ENCODE measurements around the gene RASA2.

DNA sequence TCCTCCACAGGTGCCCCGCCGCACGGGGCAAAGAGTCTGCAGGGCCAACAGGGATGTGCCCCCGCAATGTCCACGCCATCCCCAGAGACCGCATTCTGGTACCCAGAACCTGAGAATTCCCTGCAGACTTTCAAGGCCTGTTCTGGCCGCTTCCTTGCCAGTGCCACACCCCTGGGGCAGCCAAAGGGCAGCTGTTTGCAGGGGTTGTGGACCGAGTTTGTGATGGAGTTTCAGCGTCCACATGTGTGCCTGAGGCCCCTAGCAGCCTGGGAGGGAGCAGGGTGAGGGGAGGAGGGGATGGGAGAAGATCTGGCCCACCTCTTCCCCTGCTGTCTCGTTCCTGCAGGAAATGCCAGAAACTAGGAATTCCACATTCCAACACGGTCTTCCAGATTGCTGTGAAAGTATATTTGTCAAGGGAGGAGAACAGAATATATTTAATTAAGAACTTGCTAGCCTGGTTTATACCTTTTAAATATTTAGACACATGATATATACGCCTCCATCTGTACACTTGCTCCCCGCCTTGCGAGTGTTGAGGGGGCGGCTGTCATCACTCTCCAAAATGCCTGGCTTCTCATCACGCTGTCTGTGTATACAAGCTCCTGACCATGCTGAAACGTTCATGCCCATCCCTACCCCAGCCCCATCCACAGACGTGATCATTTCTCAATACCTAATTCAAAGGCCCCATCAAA is 31.1 kb upstream of the RASA2 start:
- TF ChIP-seq BRCA1 (IDR thresholded peaks at IDR 0.05), result no peak
- no peak for TF ChIP-seq BRCA1 (CRISPR knock-in tag; IDR thresholded peaks at IDR 0.05)
- no peak for TF ChIP-seq NR1H2 (CRISPR knock-in tag; IDR thresholded peaks at IDR 0.05)
- no peak for TF ChIP-seq CHD2 (IDR thresholded peaks at IDR 0.05; ENCODE audit: low read depth, low read length)

All from K562 (cell line).